Thymus (tissue), 11 donors: ENCODE measurements around the gene MRPL49. TPM values are rescaled to one million over a fixed set of nuclear protein-coding genes. Genes with fewer than 3 reads are reported as not detected.
A peak's percentile ranks its signal among the peaks of the same experiment; 100 is the strongest.

ENCODE experiments used
- DNase-seq, 9 donors: peaks; one replicate each; pipeline ENCODE4 v3.0.0-alpha.2; 2013; ENCODE audit warnings: low spot score in 9 of 9, low read depth in 6 of 9, missing footprints in 1 of 9
- H3K27ac ChIP-seq, 2 donors: one replicate each; pipeline ENCODE4 v1.5.1; 2013; ENCODE audit warnings: control low read depth in 1 of 2, low read depth in 1 of 2, low read length in 1 of 2, mild to moderate bottlenecking in 1 of 2, moderate library complexity in 1 of 2
- H3K27me3 ChIP-seq, 2 donors: one replicate each; pipeline ENCODE4 v1.5.1; 2013; ENCODE audit warnings: low read length in 1 of 2; ENCODE audit not compliant: control insufficient read depth in 2 of 2, insufficient read depth in 1 of 2
- H3K36me3 ChIP-seq, 2 donors: one replicate each; pipeline ENCODE4 v1.5.1; 2013; ENCODE audit warnings: low read length in 1 of 2, mild to moderate bottlenecking in 1 of 2, moderate library complexity in 1 of 2; ENCODE audit not compliant: control insufficient read depth in 2 of 2, insufficient read depth in 2 of 2
- H3K4me1 ChIP-seq, 2 donors: one replicate each; pipeline ENCODE4 v1.5.1; 2013; ENCODE audit warnings: low read length in 2 of 2; ENCODE audit not compliant: control insufficient read depth in 2 of 2, insufficient read depth in 2 of 2
- H3K4me3 ChIP-seq, 2 donors: one replicate each; pipeline ENCODE4 v1.5.1; 2013; ENCODE audit warnings: low read length in 2 of 2, control low read depth in 1 of 2, mild to moderate bottlenecking in 1 of 2
- H3K9me3 ChIP-seq, 2 donors: one replicate each; pipeline ENCODE4 v1.5.1; 2013; ENCODE audit warnings: low read length in 1 of 2, mild to moderate bottlenecking in 1 of 2; ENCODE audit not compliant: control insufficient read depth in 2 of 2, insufficient read depth in 1 of 2
- WGBS: extraction: QIAGEN DNeasy Blood & Tissue Kit; methylation state at CpG from one replicate; pipeline ENCODE4 v1.1.7; 2013; 5-methylcytosine and 5-hydroxymethylcytosine counted together
- polyA plus RNA-seq: library from polyadenylated mRNA; stranded (reverse); fragments of 200-250 nt; gene quantifications from one replicate; pipeline ENCODE4 v1.2.3, GENCODE V29; 2013
- total RNA-seq: library from RNA; stranded (reverse); fragments of 120-200 nt; gene quantifications from one replicate; pipeline ENCODE4 v1.2.4, GENCODE V29; 2013
- donor health status: healthy.

MRPL49 gene
- total and polyA plus RNA-seq, 2 donors: 36.2 to 42.3 TPM

DNA sequence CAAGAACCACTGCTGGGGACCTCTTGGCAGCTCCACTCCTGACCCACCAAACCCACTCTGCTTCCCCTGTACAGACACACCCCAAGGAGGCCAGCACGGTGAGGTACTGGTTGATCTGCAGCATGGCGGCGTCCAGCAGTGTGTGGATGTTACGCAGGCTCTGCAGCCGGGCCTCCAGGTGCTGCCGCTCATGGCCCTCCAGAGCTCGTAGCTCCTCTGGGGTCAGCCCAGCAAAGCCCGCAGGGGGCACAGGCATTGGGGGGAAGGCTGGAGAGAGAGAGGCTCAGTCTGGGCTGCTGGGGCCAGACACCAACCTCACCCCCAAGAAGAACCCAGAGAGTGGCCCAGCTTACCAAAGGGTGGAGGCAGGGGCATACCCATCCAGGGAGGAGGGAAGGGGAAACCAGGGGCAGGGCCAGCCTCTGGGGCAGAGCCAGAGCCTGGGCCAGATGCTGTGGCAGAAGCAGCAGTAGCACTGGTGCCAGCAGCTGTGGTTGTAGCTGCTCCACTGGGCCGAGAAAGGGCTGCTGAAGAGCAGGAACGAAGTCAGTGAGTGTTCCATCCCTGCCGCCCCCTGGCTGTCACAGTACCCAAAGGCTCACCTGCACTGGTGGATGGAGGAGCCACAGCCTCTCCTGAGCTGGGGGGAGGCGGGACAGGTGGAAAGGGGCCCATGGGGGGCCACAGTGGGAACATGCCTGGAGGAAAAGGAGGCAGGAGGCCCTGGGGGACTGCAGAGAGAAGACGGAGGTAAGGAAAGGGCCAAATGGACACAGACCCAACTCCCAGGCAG, 7.7 kb downstream of the MRPL49 start:
- peaks cover 76 to 80% of the 10 kb centered on the region in 2 donors for H3K36me3 ChIP-seq
- no peak for DNase-seq
- no peaks in the 10 kb centered on the region for H3K27me3 ChIP-seq
- H3K4me1 ChIP-seq: peaks cover 6 to 17% of the 10 kb centered on the region in 2 donors
- no peak overlapping the region for H3K27ac ChIP-seq
- WGBS: 97% methylated on average over 13 of the region's 13 CpGs
- no peaks in the 10 kb centered on the region for H3K9me3 ChIP-seq
- H3K4me3 ChIP-seq: no peak overlapping the region

DNA sequence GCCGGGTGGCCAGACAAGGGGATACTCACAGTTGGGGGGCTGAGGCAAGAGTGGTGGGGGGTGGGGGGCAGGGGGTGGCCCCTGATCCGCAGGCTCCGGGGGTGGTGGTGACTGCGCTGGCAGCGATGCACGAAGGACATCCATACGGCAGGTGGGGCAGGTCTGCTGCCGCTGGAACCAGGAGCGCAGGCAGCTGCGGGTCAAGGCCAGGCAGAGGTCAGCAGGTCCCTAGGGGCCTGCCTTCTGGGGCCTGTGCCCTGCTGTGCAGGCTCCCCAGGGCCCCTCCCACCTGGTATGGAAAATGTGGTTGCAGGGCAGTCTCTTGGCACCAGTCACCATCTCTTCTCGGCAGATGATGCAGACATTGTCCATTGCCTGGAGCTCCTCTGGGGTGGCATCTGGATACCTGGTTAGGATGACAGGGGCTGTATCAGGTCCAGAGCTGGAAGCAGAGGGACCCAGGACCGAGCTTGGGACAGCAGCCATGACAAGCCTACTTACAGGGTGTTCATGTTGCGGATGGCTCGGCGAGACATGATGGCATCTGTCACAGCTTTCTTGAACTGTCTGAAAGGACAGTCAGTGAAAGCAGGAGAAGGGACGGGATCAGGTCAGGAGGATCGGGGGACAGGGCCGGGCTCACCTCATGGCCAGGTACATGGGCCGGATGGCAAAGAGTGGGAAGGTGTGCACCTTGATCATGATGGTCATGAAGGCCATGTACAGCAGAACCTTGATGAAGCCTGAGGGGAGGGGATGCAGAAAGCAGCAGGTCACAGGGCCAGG, 8.7 kb downstream of the MRPL49 start:
- Histone ChIP-seq H3K36me3 (peaks cover 66 to 70% of the 10 kb centered on the region in 2 donors), H3K27me3 (no peaks in the 10 kb centered on the region), H3K4me3 (no peak overlapping the region), H3K27ac (no peak overlapping the region), H3K9me3 (no peaks in the 10 kb centered on the region), H3K4me1 (peaks cover 10 to 24% of the 10 kb centered on the region in 2 donors)
- WGBS: 97% methylated on average over 19 of the region's 19 CpGs
- no peak for DNase-seq

DNA sequence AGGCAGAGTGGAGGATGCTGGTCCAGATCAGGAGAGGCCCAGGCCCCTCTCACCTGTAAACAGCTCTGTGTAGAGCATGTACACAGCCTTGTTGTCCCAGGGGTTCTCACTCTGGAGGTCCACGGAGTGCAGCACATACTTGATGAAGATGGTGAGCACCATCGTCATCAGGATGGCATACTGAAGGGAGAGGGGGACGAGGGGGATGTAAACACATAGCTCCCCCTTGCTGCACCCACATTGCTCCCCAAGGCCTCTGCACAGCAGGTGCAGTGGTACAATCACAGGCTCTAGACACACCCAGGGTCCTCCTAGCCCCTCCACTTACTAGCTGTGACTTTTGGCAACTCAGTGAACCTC, 9.3 kb downstream of the MRPL49 start:
- H3K27me3 ChIP-seq: no peaks in the 10 kb centered on the region
- no peak for DNase-seq
- H3K27ac ChIP-seq: no peak overlapping the region
- no peaks in the 10 kb centered on the region for H3K9me3 ChIP-seq
- peaks cover 10 to 28% of the 10 kb centered on the region in 2 donors for H3K4me1 ChIP-seq
- peaks cover 62 to 64% of the 10 kb centered on the region in 2 donors for H3K36me3 ChIP-seq
- H3K4me3 ChIP-seq: no peak overlapping the region
- WGBS: 96% methylated on average over 3 of the region's 3 CpGs

DNA sequence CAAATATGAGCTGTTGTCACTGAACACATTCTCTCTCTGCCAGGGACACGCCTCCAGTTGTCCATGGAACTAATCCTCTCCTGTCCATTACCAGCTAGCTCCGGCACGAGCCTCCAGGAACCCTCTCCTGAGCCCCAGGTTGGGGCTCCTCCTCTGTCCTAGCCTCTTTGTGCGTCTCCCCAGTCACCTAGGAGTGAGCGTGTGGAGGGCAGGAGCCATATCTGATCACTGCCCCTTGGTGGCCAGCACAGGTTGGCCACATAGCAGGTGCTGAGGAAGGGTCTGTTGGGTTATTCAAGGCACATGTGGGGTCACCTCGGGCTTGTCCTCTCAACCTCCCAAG, 9.7 kb downstream of the MRPL49 start:
- Histone ChIP-seq H3K27ac (no peak overlapping the region), H3K4me1 (peaks cover 10 to 31% of the 10 kb centered on the region in 2 donors), H3K9me3 (no peaks in the 10 kb centered on the region), H3K36me3 (peaks cover 58 to 60% of the 10 kb centered on the region in 2 donors), H3K27me3 (no peaks in the 10 kb centered on the region), H3K4me3 (no peak overlapping the region)
- no peak for DNase-seq
- 90% methylated on average over 6 of the region's 6 CpGs for WGBS

DNA sequence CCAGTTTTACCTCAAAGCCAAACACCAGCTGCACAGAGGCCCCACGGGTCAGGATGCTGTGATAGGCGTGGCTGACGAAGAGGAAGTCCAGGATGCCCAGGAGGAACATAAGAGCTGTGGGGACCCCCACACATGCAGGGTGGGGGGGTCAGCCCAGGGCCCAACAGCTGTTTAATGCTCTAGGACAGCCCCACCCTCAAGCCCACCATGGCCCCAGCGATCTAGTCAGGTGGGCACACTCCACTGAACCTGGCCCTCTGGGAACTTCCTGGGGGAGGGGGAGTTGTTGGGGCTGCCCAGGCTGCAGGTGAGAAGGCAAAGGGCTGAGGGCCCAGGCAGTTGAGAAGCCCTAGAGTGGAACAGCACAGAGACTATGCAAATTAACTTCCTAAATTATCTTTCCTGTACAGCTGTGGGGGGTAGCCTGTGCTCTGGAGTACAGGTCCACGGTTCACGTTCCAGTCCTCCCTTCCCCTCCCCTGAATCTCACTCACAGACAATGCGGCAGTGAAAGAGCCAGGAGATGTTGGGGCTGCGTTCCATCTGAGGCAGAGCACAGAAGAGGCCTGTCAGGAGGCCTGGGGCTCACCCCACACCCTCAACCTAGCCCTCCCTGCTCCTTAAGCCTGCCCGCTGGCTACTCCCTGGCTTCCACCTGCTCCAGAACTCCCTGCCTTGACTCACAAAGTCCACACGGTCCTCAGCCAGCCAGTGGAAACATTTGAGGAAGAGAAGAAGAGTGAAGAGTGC, 10.3 kb downstream of the MRPL49 start:
- Histone ChIP-seq H3K27ac (no peak overlapping the region), H3K4me1 (peaks cover 10 to 31% of the 10 kb centered on the region in 2 donors), H3K36me3 (peaks cover 52 to 54% of the 10 kb centered on the region in 2 donors), H3K27me3 (no peaks in the 10 kb centered on the region), H3K4me3 (no peak overlapping the region), H3K9me3 (no peaks in the 10 kb centered on the region)
- WGBS: 84% methylated on average over 10 of the region's 10 CpGs
- DNase-seq: no peak

DNA sequence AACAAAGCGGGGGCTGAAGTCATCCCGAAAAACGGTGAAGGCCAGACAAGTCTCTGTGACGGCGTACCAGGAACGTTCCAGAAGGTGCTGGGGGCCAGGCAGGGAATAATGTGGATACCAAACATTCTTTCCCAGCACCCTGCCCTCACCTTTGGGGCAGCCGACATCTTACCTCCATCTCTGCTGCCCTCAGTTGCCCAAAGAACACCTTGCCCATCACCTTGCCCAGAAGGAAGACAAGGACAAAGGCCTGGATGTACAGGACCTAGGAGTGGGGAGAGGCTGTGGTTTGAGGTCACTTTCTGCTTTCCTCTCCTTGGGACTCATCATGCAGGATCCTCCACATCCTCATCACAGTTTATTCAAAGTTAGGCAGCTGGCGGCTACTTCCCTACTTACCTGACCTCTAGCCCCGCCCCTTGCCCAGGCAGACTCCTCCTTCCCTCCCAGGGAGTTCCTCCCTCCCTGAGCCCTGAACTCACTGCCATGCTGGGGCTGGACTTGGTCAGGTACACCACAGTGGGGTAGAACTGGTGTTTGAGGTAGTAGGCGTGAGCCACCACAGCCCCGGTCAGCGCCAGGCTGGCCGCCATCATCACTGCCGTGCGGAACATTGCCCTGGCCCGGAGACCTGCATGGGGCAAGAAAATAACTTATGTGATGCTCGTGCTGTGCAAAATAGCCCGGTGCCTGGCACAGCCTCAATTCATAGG, 11.0 kb downstream of the MRPL49 start:
- Histone ChIP-seq H3K27me3 (no peaks in the 10 kb centered on the region), H3K27ac (no peak overlapping the region), H3K9me3 (no peaks in the 10 kb centered on the region), H3K4me1 (peaks cover 10 to 31% of the 10 kb centered on the region in 2 donors), H3K4me3 (peak overlapping the region; percentile 79 to 88), H3K36me3 (peaks cover 45 to 47% of the 10 kb centered on the region in 2 donors)
- peak in 1 of 9 donors; percentile 51 for DNase-seq
- 52% methylated on average over 18 of the region's 18 CpGs for WGBS

DNA sequence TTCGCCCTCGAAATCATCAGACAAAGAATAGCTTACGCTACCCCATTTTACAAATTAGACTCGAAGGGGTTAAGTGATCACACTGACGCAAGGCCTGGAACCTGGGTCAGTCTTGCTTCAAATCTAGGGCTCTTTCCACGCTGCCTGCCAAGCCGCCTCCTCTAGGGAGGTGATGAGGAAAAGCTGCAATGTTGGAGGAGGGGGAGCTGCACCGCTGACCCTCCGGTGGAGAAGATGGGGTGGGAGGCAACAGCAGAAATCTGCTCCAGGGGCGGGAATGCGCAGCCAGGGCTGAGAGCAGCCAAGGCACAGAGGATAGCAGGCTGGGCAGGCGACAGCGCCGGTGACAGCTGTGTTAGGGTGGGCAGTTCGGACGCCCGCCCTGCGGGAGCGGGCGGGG, 11.6 kb downstream of the MRPL49 start:
- H3K36me3 ChIP-seq: peaks cover 39 to 41% of the 10 kb centered on the region in 2 donors
- H3K4me3 ChIP-seq: peak overlapping the region; percentile 79 to 88
- WGBS: 3% methylated on average over 20 of the region's 20 CpGs
- no peaks in the 10 kb centered on the region for H3K27me3 ChIP-seq
- no peaks in the 10 kb centered on the region for H3K9me3 ChIP-seq
- peaks cover 10 to 31% of the 10 kb centered on the region in 2 donors for H3K4me1 ChIP-seq
- H3K27ac ChIP-seq: peak overlapping the region; percentile 39 to 97
- no peak for DNase-seq

DNA sequence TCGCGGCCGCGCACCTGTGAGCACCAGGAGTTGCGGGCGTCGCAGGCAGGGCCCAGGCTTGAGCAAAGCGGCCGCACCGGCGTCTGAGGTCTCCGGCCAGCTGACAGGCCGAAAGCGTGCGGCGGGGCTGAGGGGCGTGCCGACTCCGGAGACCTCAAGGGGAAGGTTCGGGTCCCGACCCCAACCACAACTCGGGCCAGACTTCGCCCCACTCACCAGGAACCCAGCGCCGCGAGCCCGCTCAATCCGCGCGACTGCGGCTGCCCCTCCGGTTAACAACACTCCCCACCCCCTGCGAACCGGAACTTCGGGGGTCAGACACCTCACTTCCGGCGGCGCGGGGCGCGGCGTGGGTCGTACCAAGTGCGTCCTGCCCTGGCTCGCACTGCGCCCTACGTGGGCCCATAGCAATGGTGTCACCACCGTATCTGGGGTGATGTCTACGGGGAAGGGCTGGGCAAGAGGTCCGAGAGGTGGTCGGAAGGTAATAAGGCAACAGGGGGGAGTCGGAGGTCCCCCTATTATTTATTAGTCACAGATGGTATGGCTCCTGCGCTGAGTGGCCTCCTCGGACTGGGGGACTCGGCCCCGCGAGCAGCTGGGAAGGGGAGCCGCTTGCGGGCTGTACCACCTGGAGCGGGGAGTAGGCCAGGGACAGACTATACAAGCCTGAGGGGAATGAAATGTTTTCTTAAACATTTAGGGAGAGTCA, 12.3 kb downstream of the MRPL49 start, which contains the start of gene SYVN1:
SYVN1 (minus strand) TSS at position 280 of the 712 bp plus-strand sequence. CDS start 918 bp downstream, outside the sequence.
- peak in 8 of 9 donors; percentile 79 to 94 (median 88) for DNase-seq
- H3K27me3 ChIP-seq: no peaks in the 10 kb centered on the region
- no peaks in the 10 kb centered on the region for H3K9me3 ChIP-seq
- peaks cover 10 to 31% of the 10 kb centered on the region in 2 donors for H3K4me1 ChIP-seq
- H3K4me3 ChIP-seq: peak within 1 kb of the TSS; percentile 79 to 88
- H3K27ac ChIP-seq: peak within 1 kb of the TSS; percentile 96 to 97
- under 1% methylated on average over 60 of the region's 60 CpGs for WGBS
- H3K36me3 ChIP-seq: peaks cover 32 to 34% of the 10 kb centered on the region in 2 donors
